OCI-LY7 (cell line): ENCODE data around the gene PVALEF. TPM values are rescaled to one million over a fixed set of nuclear protein-coding genes. Genes with fewer than 3 reads are reported as not detected.

Experiments
- BruUV-seq: library from RNA; stranded (reverse); fragments of 400-500 nt; replicated peaks from 2 replicates; lab custom pipeline; 2021; lab: Mats Ljungman, UMichigan
- CTCF ChIA-PET: fragments of 300-600 bp; sonication (Branson Sonifier 250); formaldehyde crosslinking; loops from one replicate; lab custom pipeline; 2022; ENCODE audit warnings: antibody characterized with exemption; ENCODE audit not compliant: unreplicated experiment; lab: Charles Lee
- POLR2A ChIA-PET: fragments of 300-600 bp; sonication (Branson Sonifier 250); formaldehyde crosslinking; loops from one replicate; lab custom pipeline; 2022; ENCODE audit warnings: antibody characterized with exemption; lab: Charles Lee
- DNase-seq: peaks from one replicate; pipeline ENCODE4 v3.0.0-alpha.2; 2015; ENCODE audit warnings: low spot score
- H2AFZ ChIP-seq: fragments of 200-600 bp; sonication (generic), shearing (Covaris generic); 2 replicates; pipeline ENCODE4 v1.6.1; 2014; ENCODE audit warnings: mild to moderate bottlenecking, antibody characterized with exemption, low read length, moderate library complexity
- H3K27ac ChIP-seq: fragments of 200-600 bp; sonication (generic); 2 replicates; pipeline ENCODE4 v1.5.1; 2014; ENCODE audit warnings: mixed run types, low read depth, mild to moderate bottlenecking, moderate library complexity, low read length, inconsistent platforms; ENCODE audit not compliant: poor library complexity, severe bottlenecking
- H3K36me3 ChIP-seq: fragments of 200-600 bp; sonication (generic); 2 replicates; pipeline ENCODE4 v1.6.1; 2014; ENCODE audit warnings: mild to moderate bottlenecking, antibody characterized with exemption, low read length, moderate library complexity, mixed read lengths; ENCODE audit not compliant: insufficient read depth
- H3K4me1 ChIP-seq: fragments of 200-600 bp; sonication (generic); 2 replicates; pipeline ENCODE4 v1.5.1; 2014; ENCODE audit warnings: mild to moderate bottlenecking, low read length; ENCODE audit not compliant: insufficient read depth, poor library complexity, severe bottlenecking
- H3K4me2 ChIP-seq: fragments of 200-600 bp; sonication (generic); 2 replicates; pipeline ENCODE4 v1.6.1; 2014; ENCODE audit warnings: mild to moderate bottlenecking, low read length
- H3K4me3 ChIP-seq: fragments of 200-600 bp; sonication (generic); 2 replicates; pipeline ENCODE4 v1.5.1; 2014; ENCODE audit warnings: mild to moderate bottlenecking, low read depth, low read length; ENCODE audit not compliant: poor library complexity, severe bottlenecking
- H3K79me2 ChIP-seq: fragments of 200-600 bp; sonication (generic); 2 replicates; pipeline ENCODE4 v1.6.1; 2016; ENCODE audit warnings: low read depth, mild to moderate bottlenecking, low read length, moderate library complexity, mixed read lengths; ENCODE audit not compliant: insufficient read depth
- H3K9me2 ChIP-seq: fragments of 200-600 bp; sonication (generic); 2 replicates; pipeline ENCODE4 v1.6.1; 2016; ENCODE audit warnings: mild to moderate bottlenecking, low read length, mixed read lengths; ENCODE audit not compliant: insufficient read depth
- H3K9me3 ChIP-seq: fragments of 200-600 bp; sonication (generic); 2 replicates; pipeline ENCODE4 v1.6.1; 2014; ENCODE audit warnings: mild to moderate bottlenecking, mixed run types, low read length, mixed read lengths
- H4K20me1 ChIP-seq: fragments of 200-600 bp; sonication (generic); 2 replicates; pipeline ENCODE4 v1.6.1; 2014; ENCODE audit warnings: mild to moderate bottlenecking, antibody characterized with exemption, low read length, moderate library complexity, mixed read lengths; ENCODE audit not compliant: insufficient read depth
- CTCF ChIP-seq: fragments of 200-600 bp; sonication (generic); conservative IDR thresholded peaks from 2 replicates; pipeline ENCODE4 v1.5.1; 2014; ENCODE audit warnings: mild to moderate bottlenecking, antibody characterized with exemption, low read length, moderate library complexity, mixed read lengths
- EZH2phosphoT487 ChIP-seq: fragments of 200-600 bp; sonication (generic); IDR thresholded peaks from 2 replicates; pipeline ENCODE4 v1.6.1; 2018; ENCODE audit warnings: low read depth, borderline replicate concordance, mild to moderate bottlenecking, mixed run types, antibody characterized with exemption, low read length, moderate library complexity, mixed read lengths
- intact Hi-C: fragments of 100-400 bp; cut with micrococcal nuclease; formaldehyde crosslinking; loops from one replicate; pipeline ENCODE4 v1.10.0; 2022; ENCODE audit not compliant: unreplicated experiment
- total RNA-seq, 2 experiments: library from RNA; depleted of rRNA in 1 of 2; stranded (reverse); fragments of >200 nt in 1 of 2; shearing (Covaris generic) in 1 of 2; gene quantifications; 2 replicates each; pipeline ENCODE4 v1.2.3, GENCODE V29; 2014 to 2022

Gene PVALEF
- total RNA-seq, 2 experiments from 2014 or later: not detected

- no TSS peak for BruUV-seq
Measured at GRCh38 chr17:81194941-81195901, 29.9 kb downstream of the PVALEF start.

GRCh38 chr17:81195941-81196495 is 30.7 kb downstream of the PVALEF start:
- Histone ChIP-seq H3K79me2 (no peaks in the 10 kb centered on the region), H4K20me1 (no peaks in the 10 kb centered on the region), H3K4me3 (no peak overlapping the region), H3K9me2 (no peaks in the 10 kb centered on the region), H2AFZ (no peak overlapping the region), H3K9me3 (no peaks in the 10 kb centered on the region), H3K4me1 (peaks cover under 1% of the 10 kb centered on the region), H3K36me3 (peaks cover 11% of the 10 kb centered on the region; the same call in 1 of the 2 replicates), H3K4me2 (no peak overlapping the region), H3K27ac (no peak overlapping the region)
- TF ChIP-seq EZH2phosphoT487 (no peak), CTCF (no peak)
- no peak for DNase-seq
- BruUV-seq: no TSS peak
- POLR2A ChIA-PET: no interaction called here
- CTCF ChIA-PET: interaction anchor here (1.0 kb wide), 1 partner anchor 11 kb away, joined by 3 read pairs; no protein-coding TSS in a partner anchor
- intact Hi-C loops: no loop called here

More at GRCh38 chr17:81194941-81195901, 29.9 kb downstream of the PVALEF start:
- H2AFZ ChIP-seq: no peak overlapping the region
- no peak overlapping the region for H3K4me2 ChIP-seq
- H3K9me2 ChIP-seq: no peaks in the 10 kb centered on the region
- TF ChIP-seq CTCF (no peak), EZH2phosphoT487 (no peak)
- no peaks in the 10 kb centered on the region for H3K79me2 ChIP-seq
- no peaks in the 10 kb centered on the region for H4K20me1 ChIP-seq
- ChIA-PET CTCF (interaction anchor here (1.0 kb wide), 1 partner anchor 12 kb away, joined by 3 read pairs; no protein-coding TSS in a partner anchor), POLR2A (no interaction called here)
- no peak overlapping the region for H3K4me3 ChIP-seq
- H3K4me1 ChIP-seq: no peaks in the 10 kb centered on the region
- H3K9me3 ChIP-seq: no peaks in the 10 kb centered on the region
- H3K36me3 ChIP-seq: peaks cover 11% of the 10 kb centered on the region; the same call in 1 of the 2 replicates
- DNase-seq: no peak
- intact Hi-C loops: no loop called here
- H3K27ac ChIP-seq: no peak overlapping the region
